Measurements from ENCODE around the gene LYAR.

Gene LYAR

GRCh38 chr4:4277531-4277930, 12.4 kb downstream of the LYAR start:
- Histone ChIP-seq H3K27ac (ENCODE audit: extremely low read depth, low read depth, low read length) (no peak overlapping the region), H3K4me3 (ENCODE audit: low read depth, low read length) (no peak overlapping the region), H3K4me1 (ENCODE audit: control insufficient read depth, insufficient read depth, low read length) (no peaks in the 10 kb centered on the region), H3K9me3 (ENCODE audit: control insufficient read depth, insufficient read depth, low read depth, low read length) (no peaks in the 10 kb centered on the region), H3K36me3 (ENCODE audit: control insufficient read depth in 2 of 2, insufficient read depth in 1 of 2, low read length in 2 of 2) (peaks cover 27 to 92% of the 10 kb centered on the region in 2 experiments)
- CTCF ChIA-PET: interaction anchor here (0.6 kb wide), 1 partner anchor 1518 kb away, joined by 5 read pairs; no protein-coding TSS in a partner anchor
- POLR2A ChIA-PET: no interaction called here
- no peak for TF ChIP-seq ZNF664 (tag by site-specific recombination; IDR thresholded peaks at IDR 0.05)
- no peak for TF ChIP-seq PRDM6 (tag by site-specific recombination; IDR thresholded peaks at IDR 0.05)
- TF ChIP-seq GFI1B (tag by site-specific recombination; IDR thresholded peaks at IDR 0.05): no peak
- TF ChIP-seq YY2 (tag by site-specific recombination; IDR thresholded peaks at IDR 0.05): no peak
- TF ChIP-seq ZBTB11 (tag by site-specific recombination; conservative IDR thresholded peaks at IDR 0.05; ENCODE audit: low read depth): no peak
- no peak for TF ChIP-seq ZNF48 (tag by site-specific recombination; IDR thresholded peaks at IDR 0.05)
- TF ChIP-seq ZNF148 (tag by site-specific recombination; IDR thresholded peaks at IDR 0.05; ENCODE audit: borderline replicate concordance): no peak
- TF ChIP-seq KLF8 (tag by site-specific recombination; IDR thresholded peaks at IDR 0.05): no peak

GRCh38 chr4:4274226-4274625, 15.7 kb downstream of the LYAR start:
- CTCF ChIA-PET: interaction anchor here (0.6 kb wide), 2 partner anchors 16 to 51 kb away, joined by 3 read pairs; no protein-coding TSS in a partner anchor
- no peak overlapping the region for H3K27ac ChIP-seq (ENCODE audit: extremely low read depth, low read depth, low read length)
- no peaks in the 10 kb centered on the region for H3K4me1 ChIP-seq (ENCODE audit: control insufficient read depth, insufficient read depth, low read length)
- POLR2A ChIA-PET: no interaction called here
- TF ChIP-seq SALL2 (tag by site-specific recombination; IDR thresholded peaks at IDR 0.05; ENCODE audit: borderline replicate concordance) (no peak), ZNF645 (tag by site-specific recombination; IDR thresholded peaks at IDR 0.05) (no peak), ZNF548 (tag by site-specific recombination; IDR thresholded peaks at IDR 0.05) (no peak), ZNF580 (tag by site-specific recombination; IDR thresholded peaks at IDR 0.05) (no peak), ZNF146 (tag by site-specific recombination; IDR thresholded peaks at IDR 0.05) (no peak), ZNF398 (tag by site-specific recombination; IDR thresholded peaks at IDR 0.05) (no peak), ZNF585B (tag by site-specific recombination; IDR thresholded peaks at IDR 0.05) (no peak), ZIC2 (tag by site-specific recombination; IDR thresholded peaks at IDR 0.05) (no peak), ZNF600 (tag by site-specific recombination; IDR thresholded peaks at IDR 0.05) (no peak)
- no peaks in the 10 kb centered on the region for H3K9me3 ChIP-seq (ENCODE audit: control insufficient read depth, insufficient read depth, low read depth, low read length)
- peaks cover 27 to 87% of the 10 kb centered on the region in 2 experiments for H3K36me3 ChIP-seq (ENCODE audit: control insufficient read depth in 2 of 2, insufficient read depth in 1 of 2, low read length in 2 of 2)
- no peak overlapping the region for H3K4me3 ChIP-seq (ENCODE audit: low read depth, low read length)

All from HEK293 (cell line).